Measurements from ENCODE around the gene AKR1C3. TPM values are rescaled to one million over a fixed set of nuclear protein-coding genes. Genes with fewer than 3 reads are reported as not detected.
A peak's percentile ranks its signal among the peaks of the same experiment; 100 is the strongest.

AKR1C3 gene
- total RNA-seq, 1 donor from 2014 or later: 45.5 TPM

- DNase-seq (ENCODE audit: low read depth) (no peak), FAIRE-seq (no peak)
- Histone ChIP-seq H3K27me3 (ENCODE audit: control insufficient read depth, insufficient read depth, low read length) (no peaks in the 10 kb centered on the region), H3K36me3 (ENCODE audit: control insufficient read depth, insufficient read depth, low read length) (no peaks in the 10 kb centered on the region), H3K4me3 (ENCODE audit: low read depth, low read length) (no peak overlapping the region)
- no peak for TF ChIP-seq CTCF (IDR thresholded peaks at IDR 0.05; ENCODE audit: insufficient read depth, low read length, severe bottlenecking)
Measured at GRCh38 chr10:5064656-5065055, 29.6 kb upstream of the AKR1C3 start.

GRCh38 chr10:5068274-5068984, 25.8 kb upstream of the AKR1C3 start:
- DNase-seq (ENCODE audit: low read depth) (no peak), FAIRE-seq (no peak)
- TF ChIP-seq CTCF (IDR thresholded peaks at IDR 0.05; ENCODE audit: insufficient read depth, low read length, severe bottlenecking): no peak
- Histone ChIP-seq H3K27me3 (ENCODE audit: control insufficient read depth, insufficient read depth, low read length) (no peaks in the 10 kb centered on the region), H3K4me3 (ENCODE audit: low read depth, low read length) (no peak overlapping the region), H3K36me3 (ENCODE audit: control insufficient read depth, insufficient read depth, low read length) (no peaks in the 10 kb centered on the region)

GRCh38 chr10:5070648-5071410, 23.4 kb upstream of the AKR1C3 start:
- H3K36me3 ChIP-seq (ENCODE audit: control insufficient read depth, insufficient read depth, low read length): no peaks in the 10 kb centered on the region
- no peak for TF ChIP-seq CTCF (IDR thresholded peaks at IDR 0.05; ENCODE audit: insufficient read depth, low read length, severe bottlenecking)
- H3K27me3 ChIP-seq (ENCODE audit: control insufficient read depth, insufficient read depth, low read length): no peaks in the 10 kb centered on the region
- DNase-seq (ENCODE audit: low read depth) (no peak), FAIRE-seq (peak; percentile 13)
- no peak overlapping the region for H3K4me3 ChIP-seq (ENCODE audit: low read depth, low read length)

- H3K27me3 ChIP-seq (ENCODE audit: control insufficient read depth, insufficient read depth, low read length): no peaks in the 10 kb centered on the region
- no peaks in the 10 kb centered on the region for H3K36me3 ChIP-seq (ENCODE audit: control insufficient read depth, insufficient read depth, low read length)
- no peak for FAIRE-seq
- no peak for TF ChIP-seq CTCF (IDR thresholded peaks at IDR 0.05; ENCODE audit: insufficient read depth, low read length, severe bottlenecking)
- DNase-seq (ENCODE audit: low read depth): peak; percentile 87
- no peak overlapping the region for H3K4me3 ChIP-seq (ENCODE audit: low read depth, low read length)
Measured at GRCh38 chr10:5071411-5072198, 22.6 kb upstream of the AKR1C3 start.

GRCh38 chr10:5073659-5074058, 20.6 kb upstream of the AKR1C3 start:
- no peaks in the 10 kb centered on the region for H3K27me3 ChIP-seq (ENCODE audit: control insufficient read depth, insufficient read depth, low read length)
- DNase-seq (ENCODE audit: low read depth) (no peak), FAIRE-seq (no peak)
- no peaks in the 10 kb centered on the region for H3K36me3 ChIP-seq (ENCODE audit: control insufficient read depth, insufficient read depth, low read length)
- TF ChIP-seq CTCF (IDR thresholded peaks at IDR 0.05; ENCODE audit: insufficient read depth, low read length, severe bottlenecking): no peak
- H3K4me3 ChIP-seq (ENCODE audit: low read depth, low read length): no peak overlapping the region
